Measurements from ENCODE around the gene KATNIP.

The KATNIP gene

GRCh38 chr16:27515874-27516353, 34.0 kb upstream of the KATNIP start:
- no peak for TF ChIP-seq Cebpa-rat (IDR thresholded peaks at IDR 0.05)
- no peak overlapping the region for H3K27ac ChIP-seq
- H3K9me3 ChIP-seq (replicated peaks in 1 of 11) = no peaks in the 10 kb centered on the region
- H3K4me2 ChIP-seq = no peak overlapping the region
- H4K20me1 ChIP-seq = peaks cover 0 to 74% (median 29%) of the 10 kb centered on the region in 11 experiments; a peak in 15 of 22 replicates
- H3K9ac ChIP-seq = no peak overlapping the region
- H3K36me3 ChIP-seq = peaks cover 87 to 100% (median 98%) of the 10 kb centered on the region in 11 experiments
- H3K27me3 ChIP-seq = no peaks in the 10 kb centered on the region
- no peaks in the 10 kb centered on the region for H3K4me1 ChIP-seq
- H3K4me3 ChIP-seq = no peak overlapping the region

GRCh38 chr16:27516365-27516764, 33.6 kb upstream of the KATNIP start:
- Histone ChIP-seq H3K9ac (no peak overlapping the region), H3K36me3 (peaks cover 87 to 100% (median 98%) of the 10 kb centered on the region in 11 experiments), H3K9me3 (replicated peaks in 1 of 11) (no peaks in the 10 kb centered on the region), H3K4me3 (no peak overlapping the region), H3K27ac (no peak overlapping the region), H3K27me3 (no peaks in the 10 kb centered on the region), H3K4me1 (no peaks in the 10 kb centered on the region), H3K4me2 (no peak overlapping the region), H4K20me1 (peaks cover 0 to 69% (median 25%) of the 10 kb centered on the region in 11 experiments; a peak in 14 of 22 replicates)
- no peak for TF ChIP-seq Cebpa-rat (IDR thresholded peaks at IDR 0.05)

- Histone ChIP-seq H3K27me3 (no peaks in the 10 kb centered on the region), H3K9me3 (replicated peaks in 1 of 11) (no peaks in the 10 kb centered on the region), H3K4me2 (no peak overlapping the region), H3K27ac (no peak overlapping the region), H3K4me3 (no peak overlapping the region), H3K9ac (no peak overlapping the region), H4K20me1 (peaks cover 0 to 56% (median 20%) of the 10 kb centered on the region in 11 experiments; a peak in 14 of 22 replicates), H3K4me1 (no peaks in the 10 kb centered on the region), H3K36me3 (peaks cover 83 to 100% (median 93%) of the 10 kb centered on the region in 11 experiments)
- no peak for TF ChIP-seq Cebpa-rat (IDR thresholded peaks at IDR 0.05)
Observed at GRCh38 chr16:27517664-27518063, 32.3 kb upstream of the KATNIP start.

GRCh38 chr16:27518226-27518625, 31.7 kb upstream of the KATNIP start:
- Histone ChIP-seq H3K4me3 (no peak overlapping the region), H3K27ac (no peak overlapping the region), H3K9me3 (replicated peaks in 1 of 11) (no peaks in the 10 kb centered on the region), H3K27me3 (no peaks in the 10 kb centered on the region), H3K9ac (no peak overlapping the region), H3K36me3 (peaks cover 80 to 100% (median 93%) of the 10 kb centered on the region in 11 experiments), H4K20me1 (peaks cover 0 to 56% (median 20%) of the 10 kb centered on the region in 11 experiments; a peak in 14 of 22 replicates), H3K4me2 (no peak overlapping the region), H3K4me1 (no peaks in the 10 kb centered on the region)
- TF ChIP-seq Cebpa-rat (IDR thresholded peaks at IDR 0.05) = no peak

- no peaks in the 10 kb centered on the region for H3K4me1 ChIP-seq
- no peak overlapping the region for H3K27ac ChIP-seq
- H4K20me1 ChIP-seq = peaks cover 0 to 30% (median 6%) of the 10 kb centered on the region in 11 experiments; a peak in 11 of 22 replicates
- no peak overlapping the region for H3K4me3 ChIP-seq
- H3K9ac ChIP-seq = no peak overlapping the region
- no peak overlapping the region for H3K4me2 ChIP-seq
- no peaks in the 10 kb centered on the region for H3K9me3 ChIP-seq (replicated peaks in 1 of 11)
- H3K36me3 ChIP-seq = peaks cover 81 to 100% (median 94%) of the 10 kb centered on the region in 11 experiments
- H3K27me3 ChIP-seq = no peaks in the 10 kb centered on the region
- no peak for TF ChIP-seq Cebpa-rat (IDR thresholded peaks at IDR 0.05)
Observed at GRCh38 chr16:27520982-27521673, 28.8 kb upstream of the KATNIP start.

- H3K4me1 ChIP-seq = no peaks in the 10 kb centered on the region
- no peak overlapping the region for H3K27ac ChIP-seq
- H3K36me3 ChIP-seq = peaks cover 83 to 100% (median 96%) of the 10 kb centered on the region in 11 experiments
- H3K9ac ChIP-seq = no peak overlapping the region
- no peak overlapping the region for H3K4me3 ChIP-seq
- peaks cover 0 to 19% (median 5%) of the 10 kb centered on the region in 11 experiments; a peak in 7 of 22 replicates for H4K20me1 ChIP-seq
- H3K27me3 ChIP-seq = no peaks in the 10 kb centered on the region
- TF ChIP-seq Cebpa-rat (IDR thresholded peaks at IDR 0.05) = no peak
- no peaks in the 10 kb centered on the region for H3K9me3 ChIP-seq (replicated peaks in 1 of 11)
- no peak overlapping the region for H3K4me2 ChIP-seq
Observed at GRCh38 chr16:27522173-27522707, 27.7 kb upstream of the KATNIP start.

GRCh38 chr16:27526180-27526579, 23.8 kb upstream of the KATNIP start:
- H3K27me3 ChIP-seq = no peaks in the 10 kb centered on the region
- no peaks in the 10 kb centered on the region for H3K9me3 ChIP-seq (replicated peaks in 1 of 11)
- no peak overlapping the region for H3K4me3 ChIP-seq
- H3K4me2 ChIP-seq = no peak overlapping the region
- no peak for TF ChIP-seq Cebpa-rat (IDR thresholded peaks at IDR 0.05)
- H4K20me1 ChIP-seq = peaks cover 0 to 23% (median 10%) of the 10 kb centered on the region in 11 experiments; a peak in 11 of 22 replicates
- H3K36me3 ChIP-seq = peaks cover 83 to 100% (median 96%) of the 10 kb centered on the region in 11 experiments
- no peak overlapping the region for H3K27ac ChIP-seq
- no peak overlapping the region for H3K9ac ChIP-seq
- peaks cover 0 to 7% (median 1%) of the 10 kb centered on the region in 10 experiments; a peak in 7 of 20 replicates for H3K4me1 ChIP-seq

- peaks cover 19 to 29% (median 21%) of the 10 kb centered on the region in 10 experiments for H3K4me1 ChIP-seq
- no peak overlapping the region for H3K9ac ChIP-seq
- H3K27ac ChIP-seq = no peak overlapping the region
- no peaks in the 10 kb centered on the region for H3K27me3 ChIP-seq
- no peak for TF ChIP-seq Cebpa-rat (IDR thresholded peaks at IDR 0.05)
- H3K4me3 ChIP-seq = no peak overlapping the region
- no peaks in the 10 kb centered on the region for H3K9me3 ChIP-seq (replicated peaks in 1 of 11)
- H3K36me3 ChIP-seq = peaks cover 94 to 100% (median 100%) of the 10 kb centered on the region in 11 experiments
- peaks cover 0 to 36% (median 22%) of the 10 kb centered on the region in 11 experiments; a peak in 13 of 22 replicates for H4K20me1 ChIP-seq
- no peak overlapping the region for H3K4me2 ChIP-seq
Observed at GRCh38 chr16:27528294-27528693, 21.6 kb upstream of the KATNIP start.

- Histone ChIP-seq H3K4me2 (no peak overlapping the region), H3K4me3 (no peak overlapping the region), H3K27me3 (no peaks in the 10 kb centered on the region), H3K9me3 (replicated peaks in 1 of 11) (no peaks in the 10 kb centered on the region), H3K36me3 (peaks cover 94 to 100% (median 100%) of the 10 kb centered on the region in 11 experiments), H4K20me1 (peaks cover 0 to 38% (median 22%) of the 10 kb centered on the region in 11 experiments; a peak in 13 of 22 replicates), H3K4me1 (peaks cover 19 to 30% (median 21%) of the 10 kb centered on the region in 10 experiments), H3K27ac (no peak overlapping the region), H3K9ac (no peak overlapping the region)
- TF ChIP-seq Cebpa-rat (IDR thresholded peaks at IDR 0.05) = no peak
Observed at GRCh38 chr16:27529962-27530361, 20.0 kb upstream of the KATNIP start.
